Activated CD4-positive, CD25-positive, alpha-beta regulatory T cell treated with anti-CD3 and anti-CD28 coated beads, Interleukin-2, amount 50 U/mL, for 24 hours (primary cell): ENCODE data around the gene AEBP1.

ENCODE experiments used
- ATAC-seq, 2 donors: fragments of 150-1000 bp; cut with Tn5 transposase; one replicate each; pipeline ENCODE4 v1.10.0; 2021; ENCODE audit warnings: mild to moderate bottlenecking in 1 of 2, moderate library complexity in 1 of 2

The AEBP1 gene

DNA sequence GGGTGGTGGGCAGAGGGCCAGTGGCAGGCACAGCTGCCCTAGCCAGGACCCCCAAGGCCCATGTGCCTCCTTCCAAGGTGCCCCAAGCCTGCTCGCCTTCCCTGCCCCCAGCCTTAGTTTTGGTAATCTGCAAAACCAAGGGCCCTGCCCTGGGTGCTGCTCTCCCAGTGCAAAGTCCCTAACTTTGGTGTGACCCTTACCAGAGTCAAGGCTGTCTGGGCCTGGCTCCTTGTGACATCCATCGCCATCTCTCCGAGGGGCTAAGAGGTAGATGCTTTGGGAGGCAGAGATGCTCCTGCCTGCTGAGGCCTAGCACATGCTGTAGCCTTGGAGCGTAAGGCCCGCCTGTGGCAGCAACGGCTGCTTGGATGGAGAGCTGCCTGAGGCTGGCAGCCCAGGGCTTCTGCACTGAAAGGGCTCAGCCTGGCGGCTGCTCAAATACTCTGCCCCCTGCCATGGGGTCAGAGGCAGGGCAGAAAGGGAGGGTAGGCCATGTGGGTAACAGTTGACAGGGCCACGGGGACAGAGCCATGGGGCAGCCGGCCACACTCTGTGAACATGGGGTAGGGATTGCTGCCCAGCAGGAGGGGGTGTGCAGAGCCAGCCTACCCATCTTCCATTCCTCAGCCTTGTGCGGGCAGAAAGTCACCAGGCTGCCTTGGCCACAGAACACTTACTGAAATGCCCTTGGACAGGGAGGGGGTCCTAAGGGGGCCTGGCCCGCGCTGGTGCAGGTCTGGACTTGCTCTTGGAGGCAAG lies 54.9 kb downstream of the AEBP1 start:
- ATAC-seq = no peak

- no peak for ATAC-seq
These were observed 55.9 kb downstream of the AEBP1 start for GRCh38 chr7:44159824-44160630.

- no peak for ATAC-seq
These were observed 57.2 kb downstream of the AEBP1 start for GRCh38 chr7:44161371-44161770.

- ATAC-seq = no peak
These were observed 58.0 kb downstream of the AEBP1 start for GRCh38 chr7:44162179-44162578.

DNA sequence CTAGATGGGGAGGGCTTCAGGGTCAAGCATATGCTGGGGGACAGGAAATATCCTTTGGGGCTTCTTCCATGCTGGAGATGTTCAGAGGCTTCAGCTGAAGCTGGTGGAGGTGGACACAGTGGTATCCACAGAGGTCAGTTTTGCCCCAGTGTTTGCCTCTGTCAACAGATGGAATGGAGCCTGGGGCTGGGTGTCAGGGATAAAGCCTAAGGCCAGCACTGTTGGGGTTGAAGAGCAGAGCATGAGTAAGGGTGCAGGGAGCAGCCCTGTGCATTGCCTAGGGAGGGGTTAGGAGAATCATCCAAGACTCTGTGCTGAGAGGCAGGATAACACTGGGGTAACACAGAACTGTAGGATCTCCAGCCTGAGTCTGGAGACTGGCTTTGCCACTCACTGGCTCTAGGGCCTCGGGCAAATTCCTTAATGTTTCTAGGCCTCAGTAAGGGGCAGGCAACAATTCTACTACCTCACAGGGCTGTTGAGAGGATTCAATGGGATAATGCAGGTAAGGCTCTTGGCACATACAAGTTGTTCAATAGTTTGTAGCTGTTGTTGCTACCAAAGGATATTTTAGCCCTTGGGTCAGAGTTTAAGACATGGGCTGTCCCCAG lies 58.7 kb downstream of the AEBP1 start:
- ATAC-seq = no peak

- ATAC-seq = no peak
These were observed 59.4 kb downstream of the AEBP1 start for GRCh38 chr7:44163591-44163990.
